GM18867 (cell line): ENCODE results near the gene OR14K1.
"Not testable (repeated sequence)": the region's sequence is repeated elsewhere in the genome, so short reads cannot be mapped to it uniquely, and the experiment has no call there.

Experiments used
- ATAC-seq: cut with Tn5 transposase; IDR thresholded peaks from one replicate; pipeline ENCODE4 v1.9.1; 2021; ENCODE audit warnings: mild to moderate bottlenecking, moderate library complexity; ENCODE audit not compliant: unreplicated experiment

Gene OR14K1

DNA sequence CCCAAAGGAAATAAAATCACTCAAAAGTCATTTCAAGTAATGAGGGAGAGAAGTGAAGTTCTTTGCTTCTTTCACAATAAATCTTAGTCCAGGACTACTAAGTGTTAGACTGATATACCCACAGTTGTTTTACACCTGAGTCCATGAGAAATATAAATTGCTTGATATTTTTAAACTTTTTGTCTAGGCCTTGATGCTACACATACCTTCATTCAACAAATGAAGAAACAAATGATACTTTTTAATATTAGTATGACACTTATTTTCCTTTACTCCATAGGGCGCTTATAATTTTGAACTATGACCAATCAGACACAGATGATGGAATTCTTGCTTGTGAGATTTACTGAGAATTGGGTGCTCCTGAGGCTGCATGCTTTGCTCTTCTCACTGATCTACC lies at the start of gene OR14K1:
OR14K1 (plus strand) TSS at position 301 of the 400 bp plus-strand sequence; CDS start at position 301, 0 bp downstream.
- no peak for ATAC-seq

DNA sequence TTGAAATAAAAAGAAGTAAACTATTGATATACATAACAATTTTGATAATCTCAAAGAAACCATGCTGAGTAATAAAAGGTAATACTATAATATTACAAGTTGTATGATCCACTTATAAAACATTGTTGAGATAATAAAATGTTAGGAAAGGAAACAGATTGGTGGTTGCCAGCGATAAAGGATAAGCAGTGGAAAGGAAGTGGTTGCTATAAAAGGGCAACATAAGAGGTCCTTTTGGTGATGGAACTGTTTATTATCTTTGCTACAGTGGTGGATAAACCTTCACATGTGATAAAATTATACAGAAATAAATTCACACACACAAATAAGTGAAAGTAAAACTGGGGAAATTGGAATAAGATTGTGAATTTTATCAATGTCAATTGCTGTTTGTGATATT lies 37.1 kb upstream of the OR14K1 start:
- no peak for ATAC-seq

DNA sequence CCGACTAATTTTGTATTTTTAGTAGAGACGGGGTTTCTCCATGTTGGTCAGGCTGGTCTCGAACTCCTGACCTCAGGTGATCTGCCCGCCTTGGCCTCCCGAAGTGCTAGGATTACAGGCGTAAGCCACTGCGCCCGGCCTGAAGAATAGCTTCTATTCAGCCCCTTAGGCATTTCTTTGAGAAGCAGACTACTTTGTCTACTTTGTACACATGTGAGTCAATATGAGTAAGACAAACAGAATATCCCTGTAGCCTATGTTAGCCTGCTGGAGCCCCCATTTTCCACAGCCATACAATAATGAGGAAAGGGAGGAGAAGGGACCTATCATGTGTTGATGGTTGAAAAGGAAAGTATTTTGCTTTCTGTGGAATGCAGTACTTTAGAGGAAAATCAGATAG lies 27.7 kb upstream of the OR14K1 start:
- not testable (repeated sequence) for ATAC-seq

GRCh38 chr1:247713753-247714152 lies 24.7 kb upstream of the OR14K1 start:
- no peak for ATAC-seq

DNA sequence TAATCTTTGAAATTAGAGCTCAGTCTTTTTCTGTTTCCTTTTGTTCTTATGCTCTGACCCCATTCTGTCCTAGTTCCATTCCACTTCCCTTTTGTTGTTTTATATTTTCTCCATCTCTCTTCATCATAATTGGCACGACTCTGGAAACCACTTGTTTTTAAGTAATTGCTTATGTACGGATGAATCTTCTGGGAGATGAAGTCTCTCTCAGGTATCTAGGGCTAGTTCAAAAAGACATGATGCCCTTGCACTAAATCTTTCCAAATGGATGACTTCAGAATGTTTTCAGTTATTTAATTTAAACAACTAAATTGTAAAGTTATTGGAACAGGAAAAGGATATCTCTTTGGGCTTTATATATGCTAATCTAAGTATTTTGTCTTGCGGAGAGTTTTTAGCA lies 21.9 kb upstream of the OR14K1 start, which contains the start of gene OR6F1:
OR6F1 (minus strand) TSS at position 101 of the 400 bp plus-strand sequence. CDS start 3,891 bp downstream, outside the sequence.
- ATAC-seq = no peak

GRCh38 chr1:247721222-247721621 lies 17.2 kb upstream of the OR14K1 start:
- no peak for ATAC-seq

GRCh38 chr1:247740721-247741120 lies 2.3 kb downstream of the OR14K1 start:
- no peak for ATAC-seq

DNA sequence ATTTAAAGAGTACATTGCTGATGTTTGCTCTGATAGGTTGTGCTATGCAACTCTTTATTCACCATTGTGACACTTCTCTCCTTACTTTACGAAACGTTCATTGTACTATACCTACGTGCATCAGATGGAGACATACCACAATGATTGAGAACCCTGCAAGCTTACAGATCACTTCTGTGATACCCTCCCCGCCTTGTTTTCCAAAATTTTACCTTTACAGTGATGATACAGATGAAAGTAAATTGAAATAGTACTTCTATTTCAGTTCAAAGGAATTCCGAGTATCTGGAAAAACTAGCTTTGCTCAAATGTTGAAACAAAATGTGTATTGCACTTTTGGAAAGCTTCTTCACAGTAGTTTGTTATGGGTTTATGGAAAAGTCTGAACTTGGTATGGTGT lies 3.3 kb downstream of the OR14K1 start:
- ATAC-seq = no peak

DNA sequence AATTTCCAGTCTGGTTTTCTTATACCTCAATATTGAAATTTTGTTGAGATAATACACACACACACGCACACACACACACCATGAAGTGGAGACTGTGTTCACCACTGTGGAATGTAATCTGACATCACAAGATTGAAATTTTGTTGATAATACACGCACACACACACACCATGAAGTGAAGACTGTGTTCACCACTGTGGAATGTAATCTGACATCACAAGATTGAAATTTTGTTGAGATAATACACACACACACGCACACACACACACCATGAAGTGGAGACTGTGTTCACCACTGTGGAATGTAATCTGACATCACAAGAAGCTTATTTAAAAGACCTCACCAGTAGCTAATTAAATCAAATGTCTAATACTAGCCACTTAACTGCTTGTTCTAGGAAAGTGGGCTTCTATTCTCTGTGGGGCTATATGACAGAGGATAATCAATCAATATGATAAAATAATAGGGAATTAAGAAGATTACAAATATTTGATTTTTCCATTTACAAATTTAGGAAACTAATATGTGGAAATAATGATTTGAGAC lies 3.9 kb downstream of the OR14K1 start:
- not testable (repeated sequence) for ATAC-seq

DNA sequence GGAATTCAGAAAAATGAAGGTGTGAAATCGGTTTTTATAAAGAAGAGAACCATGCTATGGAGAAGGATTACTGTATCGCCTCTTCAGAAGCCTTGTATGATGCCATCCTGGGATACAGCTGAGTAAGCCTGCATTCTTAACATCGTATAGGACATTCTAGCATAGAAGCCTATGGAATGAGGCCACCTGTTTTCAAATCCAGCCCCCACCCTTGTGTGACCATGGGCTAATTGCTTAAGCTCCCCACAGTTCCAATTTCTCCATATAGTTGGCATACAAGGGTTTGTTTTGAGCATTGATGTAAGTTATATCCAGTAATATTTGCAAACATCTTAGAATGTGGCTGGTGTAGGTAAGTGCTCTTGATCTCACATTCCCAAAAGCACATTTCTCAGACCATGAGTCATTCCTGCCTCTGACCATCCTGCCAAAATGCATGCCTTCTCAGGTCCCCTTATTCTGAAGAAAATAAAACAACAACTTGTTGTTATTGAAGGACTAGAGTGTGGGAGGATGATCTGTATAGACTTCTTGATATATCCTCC lies 8.0 kb downstream of the OR14K1 start:
- ATAC-seq = no peak

DNA sequence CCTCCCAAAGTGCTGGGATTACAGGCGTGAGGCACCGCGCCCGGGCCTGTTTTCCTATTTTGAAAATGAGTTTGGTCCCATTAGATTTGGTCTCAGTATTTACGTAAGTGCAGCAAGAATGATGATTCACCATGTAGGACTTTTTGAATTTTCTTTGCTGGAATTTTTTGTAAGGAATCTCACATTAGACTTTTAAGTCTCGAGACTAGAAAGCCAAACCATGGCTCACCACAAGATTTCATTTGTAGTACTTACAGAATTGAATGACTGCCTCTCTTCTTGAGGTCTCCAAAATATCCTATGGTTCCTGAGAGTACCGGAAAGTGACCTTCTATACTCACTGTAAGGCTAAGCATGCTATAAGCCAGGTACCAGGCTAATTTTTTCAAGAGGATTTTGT lies 9.2 kb downstream of the OR14K1 start:
- ATAC-seq = no peak

- ATAC-seq = no peak
Observed at GRCh38 chr1:247748041-247748440, 9.6 kb downstream of the OR14K1 start, which contains the start of gene OR14A2. TSS of gene OR14A2 (minus strand) at chr1:247748141.

DNA sequence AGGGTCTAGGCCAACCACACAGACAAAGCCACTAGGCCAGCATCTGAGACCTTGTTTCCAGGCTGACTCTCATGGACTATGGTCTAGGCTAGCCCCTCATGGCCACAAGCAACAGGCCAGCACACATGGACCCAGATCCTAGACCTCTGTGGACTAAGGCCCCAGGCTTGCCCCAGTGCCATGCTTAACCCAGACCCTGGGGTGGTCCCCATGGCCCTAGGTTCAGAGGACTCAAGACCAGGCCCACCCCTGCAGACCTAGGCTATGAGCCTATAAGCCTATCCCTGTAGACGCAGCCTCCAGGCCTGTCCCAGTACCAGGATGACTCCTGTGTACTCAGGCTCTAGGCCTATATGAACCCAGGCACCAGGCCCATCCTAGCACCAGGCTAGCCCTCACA lies 11.5 kb downstream of the OR14K1 start:
- no peak for ATAC-seq

DNA sequence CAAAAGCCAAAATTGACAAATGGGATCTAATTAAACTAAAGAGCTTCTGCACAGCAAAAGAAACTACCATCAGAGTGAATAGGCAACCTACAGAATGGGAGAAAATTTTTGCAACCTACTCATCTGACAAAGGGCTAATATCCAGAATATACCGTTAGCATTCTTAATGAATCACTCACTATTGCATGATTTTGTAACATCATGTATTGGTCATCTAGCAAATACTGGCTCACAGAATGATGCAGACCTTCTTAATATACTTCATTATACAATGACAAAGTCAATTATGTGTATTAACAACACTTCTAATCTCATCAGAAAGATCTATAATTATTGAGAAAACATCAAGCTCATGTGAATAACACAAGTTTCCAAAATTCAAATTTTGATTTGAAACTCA lies 15.9 kb downstream of the OR14K1 start:
- ATAC-seq = not testable (repeated sequence)

GRCh38 chr1:247760456-247760855 lies 22.0 kb downstream of the OR14K1 start, which contains the start of gene OR1C1:
TSS of gene OR1C1 (minus strand) at chr1:247760556. CDS start at chr1:247758406, 2,150 bp downstream.
- no peak for ATAC-seq

DNA sequence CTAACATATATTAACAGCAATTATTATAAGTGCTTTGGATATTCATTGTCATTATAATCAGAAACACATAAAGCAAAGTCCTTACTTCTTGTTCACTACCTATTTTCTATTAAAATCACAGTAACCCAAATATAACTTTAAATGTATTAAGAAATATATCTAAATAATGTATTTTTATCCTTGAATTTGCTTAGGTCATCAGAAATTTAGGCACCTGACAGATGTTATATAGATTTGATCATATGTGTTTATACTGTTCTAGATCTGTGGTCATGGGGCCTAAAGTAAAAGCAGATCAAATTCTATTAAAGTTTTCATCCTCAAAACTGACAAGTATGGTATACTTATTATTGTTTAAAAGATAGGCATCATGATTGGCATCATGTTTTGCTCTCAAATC lies 31.2 kb downstream of the OR14K1 start:
- no peak for ATAC-seq
